Gastroesophageal sphincter (tissue), 4 donors: Measurements from ENCODE around the gene DNAJC1. TPM values are rescaled to one million over a fixed set of nuclear protein-coding genes. Genes with fewer than 3 reads are reported as not detected.

ENCODE experiments used
- ATAC-seq: fragments of 150-250 bp; one replicate; pipeline ENCODE4 v1.9.1; 2016; ENCODE audit warnings: mild to moderate bottlenecking, moderate library complexity
- H3K27ac ChIP-seq, 4 donors: fragments of 200-600 bp; sonication (generic) in 3 of 4; 1 replicate in 3 of 4; 2 replicates in 1 of 4; pipeline ENCODE4 v1.5.1; 2016 to 2019
- H3K27me3 ChIP-seq: fragments of 200-600 bp; sonication (generic); one replicate; pipeline ENCODE4 v1.5.1; 2019
- H3K36me3 ChIP-seq, 2 donors: fragments of 200-600 bp; sonication (generic); one replicate each; pipeline ENCODE4 v1.5.1; 2019; ENCODE audit warnings: control low read depth in 1 of 2
- H3K4me1 ChIP-seq, 3 donors: fragments of 200-600 bp; sonication (generic); 1 replicate in 2 of 3; 2 replicates in 1 of 3; pipeline ENCODE4 v1.5.1; 2016 to 2019; ENCODE audit warnings: control low read depth in 2 of 3
- H3K4me3 ChIP-seq, 2 donors: fragments of 200-600 bp; sonication (generic); one replicate each; pipeline ENCODE4 v1.5.1; 2019; ENCODE audit warnings: mild to moderate bottlenecking in 1 of 2, moderate library complexity in 1 of 2
- H3K9me3 ChIP-seq, 3 donors: fragments of 200-600 bp; sonication (generic); one replicate each; pipeline ENCODE4 v1.5.1; 2017 to 2019; ENCODE audit warnings: control low read depth in 2 of 3
- CTCF ChIP-seq, 4 experiments: fragments of 200-600 bp in 2 of 4; fragments of 450-650 bp in 2 of 4; sonication (generic) in 1 of 4; IDR thresholded peaks; one replicate each; pipeline ENCODE4 v1.5.1; 2017 to 2019; ENCODE audit warnings: antibody characterized with exemption in 4 of 4, mild to moderate bottlenecking in 2 of 4, moderate library complexity in 2 of 4
- EP300 ChIP-seq: sonication (generic); formaldehyde crosslinking; IDR thresholded peaks from one replicate; pipeline ENCODE4 v1.6.1; 2017; ENCODE audit warnings: antibody characterized with exemption, mild to moderate bottlenecking
- POLR2A ChIP-seq, 2 donors: fragments of 450-650 bp; IDR thresholded peaks; one replicate each; pipeline ENCODE4 v1.6.1; 2017; ENCODE audit warnings: antibody characterized with exemption in 2 of 2, mild to moderate bottlenecking in 2 of 2, moderate library complexity in 1 of 2
- POLR2AphosphoS5 ChIP-seq: sonication (generic); formaldehyde crosslinking; IDR thresholded peaks from one replicate; pipeline ENCODE4 v1.6.1; 2017; ENCODE audit warnings: antibody characterized with exemption
- WGBS, 2 donors: methylation state at CpG; one replicate each; pipeline ENCODE4 v1.1.5; 2018; ENCODE audit warnings: low coverage in 1 of 2; 5-methylcytosine and 5-hydroxymethylcytosine counted together
- total RNA-seq, 4 donors: library from RNA; depleted of rRNA; stranded (reverse); fragments of >200 nt; gene quantifications; one replicate each; pipeline ENCODE4 v1.1.0, GENCODE V29; 2016

DNAJC1 gene
- total RNA-seq, 4 donors from 2014 or later, result 40.8 to 87.0 (median 65.4) TPM

DNA sequence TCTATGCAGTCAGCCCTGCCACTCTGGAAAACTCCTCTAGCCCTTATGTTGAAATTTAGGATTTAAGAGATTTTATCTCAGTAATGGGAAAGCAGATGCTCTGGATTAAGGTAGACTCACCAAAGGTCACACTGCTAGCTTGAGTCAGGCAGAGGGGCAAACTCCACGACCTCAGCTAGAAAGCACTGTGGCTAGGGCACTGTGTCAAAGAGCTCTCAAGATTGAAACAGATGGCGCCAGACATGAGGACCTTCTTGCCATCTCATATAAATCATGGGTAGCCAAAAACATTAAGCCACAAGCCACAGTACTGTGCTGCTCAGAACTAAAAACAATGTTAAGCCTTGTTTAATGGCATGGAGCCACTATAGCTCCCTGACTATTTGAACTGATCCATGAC lies 188.7 kb downstream of the DNAJC1 start:
- H3K27ac ChIP-seq, result no peak overlapping the region
- H3K27me3 ChIP-seq, result no peaks in the 10 kb centered on the region
- no peaks in the 10 kb centered on the region for H3K9me3 ChIP-seq
- no peak overlapping the region for H3K4me3 ChIP-seq
- TF ChIP-seq POLR2AphosphoS5 (no peak), CTCF (IDR thresholded peaks at IDR 0.05) (no peak), POLR2A (IDR thresholded peaks at IDR 0.05) (no peak), EP300 (no peak)
- no peak for ATAC-seq
- peaks cover 0 to 8% of the 10 kb centered on the region in 2 donors for H3K36me3 ChIP-seq
- WGBS, 2 donors, result 76 to 94% methylated on average over 2 of the region's 2 CpGs
- no peaks in the 10 kb centered on the region for H3K4me1 ChIP-seq

- 83 to 86% methylated on average over 2 of the region's 2 CpGs for WGBS, 2 donors
- Histone ChIP-seq H3K27me3 (no peaks in the 10 kb centered on the region), H3K9me3 (no peaks in the 10 kb centered on the region), H3K27ac (no peak overlapping the region), H3K36me3 (peaks cover 0 to 8% of the 10 kb centered on the region in 2 donors), H3K4me3 (no peak overlapping the region), H3K4me1 (no peaks in the 10 kb centered on the region)
- no peak for ATAC-seq
- no peak for TF ChIP-seq CTCF (IDR thresholded peaks at IDR 0.05)
Observed at GRCh38 chr10:21813946-21814345, 189.6 kb downstream of the DNAJC1 start.

DNA sequence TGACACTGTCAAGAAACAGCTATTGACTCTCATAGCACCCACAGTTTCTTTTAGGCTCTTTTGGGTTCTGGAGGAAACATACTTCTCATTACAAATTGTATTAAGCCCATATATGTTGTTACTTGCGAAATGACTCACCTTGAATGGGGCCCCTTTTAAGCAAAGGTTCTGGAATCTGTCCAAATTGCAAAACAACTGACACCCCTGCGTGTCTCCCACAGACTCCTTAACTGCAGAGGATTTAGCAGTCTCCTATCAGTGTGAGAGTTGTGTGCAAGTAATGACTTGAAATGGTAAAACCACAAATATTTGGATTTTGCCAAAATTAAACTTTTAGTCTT lies 192.3 kb downstream of the DNAJC1 start:
- no peaks in the 10 kb centered on the region for H3K27me3 ChIP-seq
- H3K4me3 ChIP-seq, result no peak overlapping the region
- ATAC-seq, result no peak
- no peak for TF ChIP-seq EP300
- no peak for TF ChIP-seq POLR2AphosphoS5
- no peak for TF ChIP-seq POLR2A (IDR thresholded peaks at IDR 0.05)
- TF ChIP-seq CTCF (IDR thresholded peaks at IDR 0.05), result no peak
- no peak overlapping the region for H3K27ac ChIP-seq
- peaks cover 0 to 8% of the 10 kb centered on the region in 2 donors for H3K36me3 ChIP-seq
- 100% methylated on average over 1 of the region's 2 CpGs for WGBS, 2 donors
- no peaks in the 10 kb centered on the region for H3K4me1 ChIP-seq
- no peaks in the 10 kb centered on the region for H3K9me3 ChIP-seq

GRCh38 chr10:21810582-21811244 lies 192.8 kb downstream of the DNAJC1 start:
- Histone ChIP-seq H3K4me1 (no peaks in the 10 kb centered on the region), H3K9me3 (no peaks in the 10 kb centered on the region), H3K27ac (no peak overlapping the region), H3K4me3 (no peak overlapping the region), H3K36me3 (peaks cover 0 to 8% of the 10 kb centered on the region in 2 donors), H3K27me3 (no peaks in the 10 kb centered on the region)
- ATAC-seq, result no peak
- 94 to 99% methylated on average over 6 to 7 of the region's 7 CpGs for WGBS, 2 donors
- no peak for TF ChIP-seq POLR2A (IDR thresholded peaks at IDR 0.05)

DNA sequence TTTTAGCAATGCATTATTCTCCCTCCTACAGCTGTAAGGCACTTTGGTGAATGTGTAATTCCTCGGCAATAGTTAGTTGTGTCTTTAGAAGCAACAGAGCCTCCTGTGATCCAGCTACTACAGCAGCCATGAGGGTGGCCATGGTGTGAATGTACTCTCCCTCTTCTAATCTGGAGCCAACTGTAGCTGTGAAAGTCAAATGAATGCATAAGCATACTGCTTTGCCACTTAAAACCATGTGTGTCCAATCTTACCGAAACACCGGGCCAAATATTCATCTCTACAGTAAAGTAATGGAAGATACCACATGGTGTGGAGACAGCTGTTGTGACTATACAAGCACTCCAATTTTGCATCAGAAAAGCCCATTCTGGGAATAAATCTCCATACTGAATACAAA lies 195.0 kb downstream of the DNAJC1 start:
- no peaks in the 10 kb centered on the region for H3K9me3 ChIP-seq
- no peak overlapping the region for H3K4me3 ChIP-seq
- WGBS, 2 donors, result 75 to 83% methylated on average over 2 to 3 of the region's 3 CpGs
- H3K4me1 ChIP-seq, result no peaks in the 10 kb centered on the region
- no peak for TF ChIP-seq POLR2A (IDR thresholded peaks at IDR 0.05)
- no peak for TF ChIP-seq POLR2AphosphoS5
- no peak for TF ChIP-seq CTCF (IDR thresholded peaks at IDR 0.05)
- TF ChIP-seq EP300, result no peak
- no peak for ATAC-seq
- H3K27me3 ChIP-seq, result no peaks in the 10 kb centered on the region
- no peak overlapping the region for H3K27ac ChIP-seq
- H3K36me3 ChIP-seq, result no peaks in the 10 kb centered on the region
